HEK293T (cell line): ENCODE results near the gene CES2.

ENCODE experiments used
- ARNT ChIP-seq: fragments of 450-650 bp; IDR thresholded peaks from 2 replicates; pipeline ENCODE4 v1.6.1; 2017; ENCODE audit warnings: mild to moderate bottlenecking
- CTBP1 ChIP-seq: fragments of 450-650 bp; IDR thresholded peaks from 2 replicates; pipeline ENCODE4 v1.6.1; 2016; ENCODE audit warnings: borderline replicate concordance
- FOXA1 ChIP-seq: fragments of 450-650 bp; IDR thresholded peaks from 2 replicates; pipeline ENCODE4 v1.6.1; 2016; ENCODE audit warnings: mild to moderate bottlenecking
- FOXK2 ChIP-seq: fragments of 450-650 bp; IDR thresholded peaks from 2 replicates; pipeline ENCODE4 v1.6.1; 2016; ENCODE audit warnings: mild to moderate bottlenecking
- LEF1 ChIP-seq: fragments of 450-650 bp; IDR thresholded peaks from 2 replicates; pipeline ENCODE4 v1.6.1; 2017; ENCODE audit warnings: mild to moderate bottlenecking, borderline replicate concordance
- SUZ12 ChIP-seq: fragments of 450-650 bp; IDR thresholded peaks from 2 replicates; pipeline ENCODE4 v1.6.1; 2016; ENCODE audit warnings: mild to moderate bottlenecking

GRCh38 chr16:66958857-66959703 lies 23.8 kb downstream of the CES2 start:
- TF ChIP-seq FOXK2 = no peak
- no peak for TF ChIP-seq FOXA1
- TF ChIP-seq LEF1 = no peak
- TF ChIP-seq CTBP1 = no peak
- no peak for TF ChIP-seq SUZ12
- no peak for TF ChIP-seq ARNT
